HG03457 (cell line): ENCODE data around the gene UBN2.
A peak's percentile ranks its signal among the peaks of the same experiment; 100 is the strongest.

Experiments
- ATAC-seq: cut with Tn5 transposase; IDR thresholded peaks from one replicate; pipeline ENCODE4 v1.9.1; 2021; ENCODE audit warnings: moderate number of reproducible peaks; ENCODE audit not compliant: unreplicated experiment

Gene UBN2

GRCh38 chr7:139231513-139232376 is 708 bp downstream of the UBN2 start:
- ATAC-seq, result peak; percentile 22

GRCh38 chr7:139232377-139232717 is 1.3 kb downstream of the UBN2 start:
- no peak for ATAC-seq

GRCh38 chr7:139232904-139233303 is 1.9 kb downstream of the UBN2 start:
- no peak for ATAC-seq

DNA sequence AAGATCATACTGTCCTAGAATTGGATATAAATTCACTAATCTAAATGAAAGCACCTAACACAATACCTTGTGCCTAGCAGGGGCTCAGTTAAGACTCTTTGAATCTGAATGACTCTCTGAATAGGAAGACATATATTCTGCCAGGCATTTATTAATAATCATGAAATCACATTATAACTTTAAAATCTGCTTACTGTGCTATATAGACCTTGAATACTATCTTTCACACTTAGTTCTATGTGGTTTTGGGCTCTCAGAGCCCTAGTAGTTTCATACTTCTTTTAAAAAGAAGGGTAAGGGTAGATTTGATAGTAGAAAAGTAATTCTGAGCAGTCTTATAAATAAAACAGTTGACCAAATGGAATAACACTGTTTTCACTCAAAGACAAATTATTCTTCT is 10.2 kb downstream of the UBN2 start:
- no peak for ATAC-seq

GRCh38 chr7:139242741-139243281 is 11.8 kb downstream of the UBN2 start:
- no peak for ATAC-seq

DNA sequence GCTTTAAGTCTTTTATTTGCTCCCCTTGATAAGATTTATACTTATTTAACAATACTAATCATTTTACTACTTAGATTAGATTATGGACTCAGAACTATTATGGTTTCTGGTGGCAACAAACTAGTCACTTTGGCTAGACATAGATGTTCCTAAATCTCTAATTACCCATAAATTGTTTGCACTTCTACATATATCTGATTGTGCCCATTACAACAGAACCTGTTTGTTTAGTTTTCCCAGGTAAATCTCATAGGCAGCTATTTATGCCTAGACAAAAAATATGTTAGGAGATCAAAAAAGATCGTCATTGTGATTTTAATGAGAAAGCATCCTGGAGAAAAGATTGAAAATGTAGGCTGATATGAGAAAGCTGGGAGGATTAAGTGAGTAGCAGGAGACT is 14.4 kb downstream of the UBN2 start:
- no peak for ATAC-seq

DNA sequence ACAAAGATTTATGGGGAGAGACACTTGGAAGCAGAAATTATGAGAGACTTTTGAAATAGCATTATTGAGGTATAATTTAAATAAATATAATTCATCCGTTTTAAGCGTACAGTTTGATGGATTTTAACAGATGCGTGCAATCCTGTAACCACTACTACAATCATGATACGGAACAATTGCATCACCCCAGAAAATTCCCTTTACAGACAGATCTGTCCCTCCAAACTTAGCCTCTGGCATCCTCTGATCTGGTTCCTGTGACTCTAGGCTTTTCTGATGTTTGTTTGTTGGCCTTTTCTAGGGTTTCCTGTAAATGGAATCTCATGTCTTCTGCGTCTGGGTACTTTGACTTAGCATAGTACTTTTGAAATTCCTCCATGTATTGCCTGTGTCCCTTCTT is 15.5 kb downstream of the UBN2 start:
- ATAC-seq, result no peak

GRCh38 chr7:139246905-139247304 is 15.9 kb downstream of the UBN2 start:
- ATAC-seq, result no peak

- no peak for ATAC-seq
Measured at GRCh38 chr7:139249179-139249810, 18.3 kb downstream of the UBN2 start.

GRCh38 chr7:139252451-139252850 is 21.4 kb downstream of the UBN2 start:
- no peak for ATAC-seq

GRCh38 chr7:139254281-139254680 is 23.2 kb downstream of the UBN2 start:
- ATAC-seq, result no peak

DNA sequence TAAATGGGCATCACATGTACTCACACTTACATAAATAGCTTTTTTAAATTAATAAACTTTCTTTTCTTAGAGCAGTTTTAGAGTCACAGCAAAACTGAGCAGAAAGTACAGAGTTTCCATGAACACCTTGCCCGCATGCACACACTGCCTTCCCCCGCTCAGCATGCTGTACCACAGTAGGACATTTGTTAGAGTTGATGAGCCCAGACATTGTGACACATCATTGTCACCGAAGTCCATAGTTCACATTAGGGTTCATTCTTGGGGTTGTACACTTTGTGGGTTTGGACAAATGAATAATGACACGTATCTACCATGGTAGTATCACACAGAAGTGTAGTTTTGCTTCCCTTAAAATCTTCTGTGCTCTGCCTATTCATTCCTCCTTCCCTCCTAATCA is 23.7 kb downstream of the UBN2 start:
- no peak for ATAC-seq

DNA sequence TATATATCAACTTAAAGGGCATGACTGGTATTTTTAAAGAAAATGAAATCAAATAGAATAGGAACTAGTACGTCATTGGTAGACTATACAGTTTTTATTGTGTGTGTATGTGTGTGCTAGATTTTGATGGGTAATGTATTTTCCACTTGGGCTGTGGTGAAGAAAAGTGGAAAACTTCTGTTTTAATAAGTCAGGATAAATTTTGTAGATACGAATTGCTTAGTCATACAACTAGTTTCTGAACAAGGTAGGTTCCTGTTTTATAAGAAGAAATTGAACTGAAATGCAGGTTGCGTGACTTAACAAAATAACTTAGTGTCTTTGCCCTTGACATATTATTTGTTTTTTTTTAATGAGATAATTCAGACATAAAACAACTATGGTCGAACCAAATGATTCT is 24.3 kb downstream of the UBN2 start:
- no peak for ATAC-seq

DNA sequence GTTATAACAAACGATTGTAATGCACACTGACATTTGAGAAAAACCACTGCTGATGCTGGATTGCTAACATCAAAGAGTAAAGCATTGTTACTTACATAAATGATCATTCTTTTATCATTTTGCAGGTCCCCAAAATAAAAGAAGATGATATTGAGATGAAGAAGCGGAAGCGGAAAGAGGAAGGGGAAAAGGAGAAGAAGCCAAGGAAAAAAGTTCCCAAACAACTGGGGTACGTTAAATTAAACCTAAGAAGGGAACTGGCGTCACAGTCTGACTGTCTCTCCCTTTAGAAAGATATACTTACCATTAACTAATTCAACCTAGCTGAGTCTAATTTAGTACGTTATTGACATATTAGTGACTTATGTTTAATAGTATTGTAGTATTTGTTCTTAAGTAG is 28.1 kb downstream of the UBN2 start:
- ATAC-seq, result no peak

- ATAC-seq, result no peak
Measured at GRCh38 chr7:139264220-139264619, 33.2 kb downstream of the UBN2 start.

GRCh38 chr7:139265673-139266072 is 34.6 kb downstream of the UBN2 start:
- ATAC-seq, result no peak

GRCh38 chr7:139271718-139272628 is 40.9 kb downstream of the UBN2 start:
- no peak for ATAC-seq

DNA sequence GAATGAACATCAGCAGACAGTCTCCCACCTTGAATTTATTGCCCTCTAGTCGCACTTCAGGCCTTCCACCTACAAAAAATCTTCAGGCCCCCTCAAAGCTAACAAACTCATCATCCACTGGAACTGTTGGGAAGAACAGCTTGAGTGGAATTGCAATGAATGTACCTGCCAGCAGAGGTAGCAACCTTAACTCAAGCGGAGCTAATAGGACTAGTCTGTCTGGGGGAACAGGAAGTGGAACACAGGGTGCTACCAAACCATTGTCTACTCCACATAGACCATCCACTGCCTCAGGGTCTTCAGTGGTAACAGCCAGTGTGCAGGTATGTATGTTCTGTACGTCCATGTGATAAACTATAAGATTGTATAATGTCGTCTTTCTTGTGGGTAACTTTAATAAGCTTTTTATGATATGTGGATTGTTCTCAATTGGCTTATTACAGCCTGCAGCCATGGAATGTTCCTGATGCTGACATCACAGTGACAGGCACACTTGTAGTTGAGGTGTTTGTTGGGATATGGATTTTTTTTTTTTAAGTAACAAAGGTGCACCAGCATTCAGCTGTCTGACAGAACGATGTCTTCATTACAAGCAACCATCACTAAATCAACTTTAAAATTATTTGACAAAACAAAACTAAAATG is 53.3 kb downstream of the UBN2 start:
- ATAC-seq, result no peak

- ATAC-seq, result no peak
Measured at GRCh38 chr7:139286144-139286543, 55.1 kb downstream of the UBN2 start.

- ATAC-seq, result no peak
Measured at GRCh38 chr7:139292821-139293220, 61.8 kb downstream of the UBN2 start.

DNA sequence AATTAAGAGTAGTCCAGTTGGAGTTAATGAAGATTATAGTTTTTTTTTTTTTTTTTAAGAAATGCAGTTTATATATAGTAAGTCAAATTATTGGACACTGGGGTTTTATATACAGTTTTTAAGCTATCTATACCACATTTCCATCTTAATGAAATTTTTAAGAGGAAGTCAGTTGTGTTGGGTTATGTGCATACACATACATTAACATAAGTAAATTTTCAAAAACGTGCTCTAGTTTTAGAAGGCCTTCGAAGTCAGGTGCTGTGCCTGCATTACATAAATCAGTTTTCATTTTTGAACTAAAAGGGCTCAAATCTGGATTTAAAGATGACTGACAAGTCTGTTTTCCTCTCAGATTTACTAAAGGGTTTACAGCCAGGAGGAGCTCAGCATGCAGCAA is 62.5 kb downstream of the UBN2 start:
- no peak for ATAC-seq
